Epithelial cell of proximal tubule (primary cell): Measurements from ENCODE around the gene PLA2G12B. TPM values are rescaled to one million over a fixed set of nuclear protein-coding genes. Genes with fewer than 3 reads are reported as not detected.

Source experiments
- DNase-seq: peaks from one replicate; pipeline ENCODE4 v3.0.0-alpha.2; 2011; ENCODE audit warnings: low read depth
- H3K4me3 ChIP-seq: 2 replicates; pipeline ENCODE4 v1.5.1; 2011; ENCODE audit warnings: low read depth, mild to moderate bottlenecking, low read length
- total RNA-seq: library from RNA; depleted of rRNA; stranded (reverse); fragments of >200 nt; gene quantifications from 2 replicates; pipeline ENCODE4 v1.2.3, GENCODE V29; 2015
- TF ChIP-seq, protein P1 (sequence below): conservative IDR thresholded peaks from 2 replicates; pipeline ENCODE4 v1.5.1; 2012; ENCODE audit warnings: low read depth, mild to moderate bottlenecking, low read length

Gene PLA2G12B
- total RNA-seq, 1 donor from 2014 or later = not detected

DNA sequence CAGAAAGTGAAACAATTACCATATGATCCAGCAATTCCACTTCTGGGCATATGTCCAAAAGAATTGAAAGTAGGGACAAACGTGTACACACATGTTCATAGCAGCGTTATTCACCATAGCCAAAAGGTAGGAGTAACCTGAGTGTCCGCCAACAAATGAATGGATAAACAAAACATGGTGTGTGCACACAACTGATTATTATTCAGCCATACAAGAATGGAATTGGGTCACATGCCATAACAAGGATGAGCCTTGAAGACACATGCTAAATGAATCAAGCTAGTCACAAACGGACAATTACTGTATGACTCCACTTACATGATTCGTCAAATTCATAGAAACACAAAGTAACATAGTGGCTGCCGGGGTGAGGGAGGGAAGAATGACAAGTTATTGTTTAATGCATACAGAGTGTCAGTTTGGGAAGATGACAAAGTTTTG lies 65.2 kb downstream of the PLA2G12B start:
- H3K4me3 ChIP-seq = no peak overlapping the region
- no peak for DNase-seq
- TF ChIP-seq, protein P1, sequence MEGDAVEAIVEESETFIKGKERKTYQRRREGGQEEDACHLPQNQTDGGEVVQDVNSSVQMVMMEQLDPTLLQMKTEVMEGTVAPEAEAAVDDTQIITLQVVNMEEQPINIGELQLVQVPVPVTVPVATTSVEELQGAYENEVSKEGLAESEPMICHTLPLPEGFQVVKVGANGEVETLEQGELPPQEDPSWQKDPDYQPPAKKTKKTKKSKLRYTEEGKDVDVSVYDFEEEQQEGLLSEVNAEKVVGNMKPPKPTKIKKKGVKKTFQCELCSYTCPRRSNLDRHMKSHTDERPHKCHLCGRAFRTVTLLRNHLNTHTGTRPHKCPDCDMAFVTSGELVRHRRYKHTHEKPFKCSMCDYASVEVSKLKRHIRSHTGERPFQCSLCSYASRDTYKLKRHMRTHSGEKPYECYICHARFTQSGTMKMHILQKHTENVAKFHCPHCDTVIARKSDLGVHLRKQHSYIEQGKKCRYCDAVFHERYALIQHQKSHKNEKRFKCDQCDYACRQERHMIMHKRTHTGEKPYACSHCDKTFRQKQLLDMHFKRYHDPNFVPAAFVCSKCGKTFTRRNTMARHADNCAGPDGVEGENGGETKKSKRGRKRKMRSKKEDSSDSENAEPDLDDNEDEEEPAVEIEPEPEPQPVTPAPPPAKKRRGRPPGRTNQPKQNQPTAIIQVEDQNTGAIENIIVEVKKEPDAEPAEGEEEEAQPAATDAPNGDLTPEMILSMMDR = no peak

DNA sequence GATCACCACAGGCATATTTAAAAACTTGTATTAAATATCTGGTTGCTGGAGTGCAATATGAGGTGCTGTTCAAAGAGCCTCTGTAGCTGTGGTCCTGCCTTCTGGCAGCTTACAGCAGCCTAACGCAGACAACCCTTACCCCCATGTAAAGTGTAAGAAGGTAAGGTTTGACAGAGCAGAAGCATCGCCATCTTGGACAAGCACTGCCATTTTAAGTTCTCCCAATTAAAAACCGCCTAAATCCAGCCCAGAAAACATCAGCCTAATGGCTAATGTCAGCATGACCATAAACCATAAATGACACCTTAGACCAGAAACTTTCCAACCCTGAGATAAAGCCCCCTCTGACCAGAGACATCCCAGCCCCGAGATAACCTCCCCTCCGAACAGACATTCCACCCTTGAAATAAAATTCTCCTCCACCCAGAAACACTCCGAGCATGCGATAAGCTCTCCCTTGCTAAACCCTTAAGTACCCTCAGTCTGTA lies 66.4 kb downstream of the PLA2G12B start:
- no peak overlapping the region for H3K4me3 ChIP-seq
- TF ChIP-seq, protein P1 = no peak
- no peak for DNase-seq

DNA sequence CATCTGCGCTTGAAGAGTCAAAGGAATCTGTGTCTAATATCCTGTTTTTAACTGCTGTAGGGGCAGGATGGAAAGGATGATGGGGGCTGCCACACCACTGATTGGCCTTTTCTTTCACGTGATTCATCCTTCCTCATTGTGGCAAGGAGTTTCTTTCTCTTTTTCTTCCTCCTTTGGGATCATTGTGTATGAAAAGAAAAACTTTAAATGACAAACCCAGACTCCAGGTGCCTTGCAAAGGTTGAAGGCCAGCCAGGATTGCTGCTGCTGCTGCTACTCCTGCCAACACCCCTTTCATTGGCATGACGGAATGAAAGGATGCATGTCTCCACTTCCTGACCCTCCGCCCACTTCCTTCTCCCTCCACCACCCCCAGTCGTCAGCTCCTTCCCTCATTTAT lies 67.6 kb downstream of the PLA2G12B start:
- TF ChIP-seq, protein P1 = no peak
- no peak for DNase-seq
- no peak overlapping the region for H3K4me3 ChIP-seq

DNA sequence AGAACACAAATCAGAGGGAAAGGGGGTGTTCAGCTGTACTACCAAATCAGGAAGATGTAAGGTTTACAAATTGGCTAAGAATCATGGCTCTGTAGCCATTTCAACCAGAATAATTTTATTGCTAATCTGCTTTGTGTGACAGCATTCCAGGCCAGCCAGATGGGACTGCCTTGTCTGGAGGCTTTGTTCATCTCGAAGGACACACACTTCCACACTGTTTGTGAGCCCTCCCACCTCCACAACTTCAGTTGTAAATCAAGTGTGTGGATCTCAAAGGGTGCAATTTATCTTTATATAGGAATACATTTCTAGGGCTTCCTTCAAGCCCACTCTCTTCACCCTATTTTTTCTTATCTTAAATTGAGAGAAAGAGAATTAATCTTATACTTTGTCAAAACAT lies 68.0 kb downstream of the PLA2G12B start:
- no peak overlapping the region for H3K4me3 ChIP-seq
- no peak for DNase-seq
- TF ChIP-seq, protein P1 = no peak

DNA sequence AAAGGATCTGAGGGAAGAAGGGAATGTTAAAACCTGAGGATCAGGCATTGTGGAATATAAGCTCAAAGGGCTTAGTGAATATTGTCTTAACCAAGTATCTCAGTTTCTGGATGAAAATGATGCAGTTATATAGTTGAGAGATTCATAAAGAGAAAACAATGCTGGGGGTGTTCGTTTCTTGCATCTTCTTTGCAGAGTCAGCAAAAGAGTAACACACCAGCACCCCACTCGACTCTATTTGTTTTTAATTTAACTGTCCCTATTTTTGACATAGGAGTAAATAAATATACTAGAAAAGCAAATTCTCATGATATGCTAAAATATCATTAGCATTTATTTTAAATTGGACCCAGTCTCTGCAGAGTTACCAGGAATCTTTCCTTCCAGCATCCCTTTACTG lies 68.7 kb downstream of the PLA2G12B start:
- H3K4me3 ChIP-seq = no peak overlapping the region
- TF ChIP-seq, protein P1 = no peak
- DNase-seq = no peak

Other genes starting within 250 kb of the PLA2G12B start
- 0.29 TPM in 1 of 2 replicates, not detected in the other for gene OIT3, start 61.1 kb downstream of the PLA2G12B start, total RNA-seq
- gene P4HA1, start 142.1 kb upstream of the PLA2G12B start, total RNA-seq = 22.6 and 116 TPM in 2 replicates
- 2.9 and 3.6 TPM in 2 replicates for gene NUDT13, start 155.6 kb upstream of the PLA2G12B start, total RNA-seq
- 26.0 and 38.8 TPM in 2 replicates for gene ECD, start 213.2 kb upstream of the PLA2G12B start, total RNA-seq
- gene FAM149B1, start 213.3 kb upstream of the PLA2G12B start, total RNA-seq = 4.3 and 8.4 TPM in 2 replicates